8988T (cell line): ENCODE data around the gene SLC27A4.

Source experiments
- DNase-seq: peaks from one replicate; pipeline ENCODE4 v3.0.0; 2011

Gene SLC27A4

GRCh38 chr9:128369024-128369706, 28.8 kb downstream of the SLC27A4 start:
- DNase-seq: no peak

- no peak for DNase-seq
Observed at GRCh38 chr9:128370367-128370751, 30.0 kb downstream of the SLC27A4 start.

- DNase-seq: peak; percentile 98
Observed at GRCh38 chr9:128370752-128371629, 30.7 kb downstream of the SLC27A4 start, which contains the start of gene URM1. Gene URM1, plus strand, starts transcription at chr9:128371374. Its CDS starts 7 bp downstream, at chr9:128371381.

- no peak for DNase-seq
Observed at GRCh38 chr9:128371630-128372117, 31.3 kb downstream of the SLC27A4 start.

- no peak for DNase-seq
Observed at GRCh38 chr9:128372188-128372641, 31.9 kb downstream of the SLC27A4 start.

- DNase-seq: no peak
Observed at GRCh38 chr9:128372784-128373183, 32.5 kb downstream of the SLC27A4 start.

GRCh38 chr9:128374221-128374675, 33.9 kb downstream of the SLC27A4 start:
- no peak for DNase-seq

GRCh38 chr9:128375865-128376264, 35.5 kb downstream of the SLC27A4 start:
- DNase-seq: no peak

GRCh38 chr9:128382261-128382660, 41.9 kb downstream of the SLC27A4 start:
- no peak for DNase-seq

GRCh38 chr9:128383007-128383753, 42.9 kb downstream of the SLC27A4 start:
- DNase-seq: no peak

GRCh38 chr9:128383791-128384190, 43.5 kb downstream of the SLC27A4 start:
- DNase-seq: no peak

GRCh38 chr9:128384801-128385495, 44.6 kb downstream of the SLC27A4 start:
- DNase-seq: no peak

- no peak for DNase-seq
Observed at GRCh38 chr9:128385496-128386460, 45.5 kb downstream of the SLC27A4 start.

- no peak for DNase-seq
Observed at GRCh38 chr9:128388150-128388549, 47.8 kb downstream of the SLC27A4 start.

- no peak for DNase-seq
Observed at GRCh38 chr9:128389395-128390149, 49.2 kb downstream of the SLC27A4 start.

- DNase-seq: no peak
Observed at GRCh38 chr9:128390150-128390812, 50.0 kb downstream of the SLC27A4 start.

- DNase-seq: no peak
Observed at GRCh38 chr9:128390813-128391711, 50.7 kb downstream of the SLC27A4 start.

GRCh38 chr9:128391956-128392301, 51.6 kb downstream of the SLC27A4 start:
- DNase-seq: peak; percentile 15
